Measurements from ENCODE around the gene MICAL3.

- TF ChIP-seq CTCF (IDR thresholded peaks at IDR 0.05), result no peak
- TF ChIP-seq POLR2A (IDR thresholded peaks at IDR 0.05), result no peak
Observed at GRCh38 chr22:18048441-18048898, 24.1 kb upstream of the MICAL3 start.
